GM19452 (cell line): Measurements from ENCODE around the gene ZBTB43.

ENCODE experiments used
- ATAC-seq: cut with Tn5 transposase; IDR thresholded peaks from one replicate; pipeline ENCODE4 v1.9.1; 2021; ENCODE audit not compliant: unreplicated experiment

The ZBTB43 gene

GRCh38 chr9:126827227-126827626, 22.4 kb downstream of the ZBTB43 start:
- no peak for ATAC-seq

- ATAC-seq: no peak
Measured at GRCh38 chr9:126829035-126829434, 24.2 kb downstream of the ZBTB43 start.

GRCh38 chr9:126830827-126831226, 26.0 kb downstream of the ZBTB43 start:
- no peak for ATAC-seq

- ATAC-seq: no peak
Measured at GRCh38 chr9:126832440-126832839, 27.6 kb downstream of the ZBTB43 start.

- no peak for ATAC-seq
Measured at GRCh38 chr9:126833020-126833419, 28.2 kb downstream of the ZBTB43 start.

- no peak for ATAC-seq
Measured at GRCh38 chr9:126833710-126834345, 29.0 kb downstream of the ZBTB43 start.

GRCh38 chr9:126834672-126835071, 29.8 kb downstream of the ZBTB43 start:
- no peak for ATAC-seq

GRCh38 chr9:126836216-126836615, 31.4 kb downstream of the ZBTB43 start:
- no peak for ATAC-seq

GRCh38 chr9:126838055-126838811, 33.4 kb downstream of the ZBTB43 start:
- no peak for ATAC-seq

- no peak for ATAC-seq
Measured at GRCh38 chr9:126838895-126839294, 34.1 kb downstream of the ZBTB43 start.

GRCh38 chr9:126839301-126839700, 34.5 kb downstream of the ZBTB43 start:
- no peak for ATAC-seq

GRCh38 chr9:126842220-126842842, 37.5 kb downstream of the ZBTB43 start:
- ATAC-seq: no peak

- no peak for ATAC-seq
Measured at GRCh38 chr9:126842977-126843799, 38.3 kb downstream of the ZBTB43 start.

GRCh38 chr9:126844085-126844484, 39.2 kb downstream of the ZBTB43 start:
- ATAC-seq: no peak

GRCh38 chr9:126847051-126847450, 42.2 kb downstream of the ZBTB43 start:
- no peak for ATAC-seq

- no peak for ATAC-seq
Measured at GRCh38 chr9:126849591-126850225, 44.9 kb downstream of the ZBTB43 start.

- ATAC-seq: no peak
Measured at GRCh38 chr9:126851286-126851880, 46.5 kb downstream of the ZBTB43 start.

GRCh38 chr9:126852086-126852688, 47.3 kb downstream of the ZBTB43 start:
- ATAC-seq: no peak

- no peak for ATAC-seq
Measured at GRCh38 chr9:126853667-126854066, 48.8 kb downstream of the ZBTB43 start.

GRCh38 chr9:126854734-126855133, 49.9 kb downstream of the ZBTB43 start:
- ATAC-seq: no peak
